Liver (tissue), 9 donors: ENCODE data around the gene SLC6A8. TPM values are rescaled to one million over a fixed set of nuclear protein-coding genes. Genes with fewer than 3 reads are reported as not detected.
"Not testable (repeated sequence)": the region's sequence is repeated elsewhere in the genome, so short reads cannot be mapped to it uniquely, and the experiment has no call there.

Experiments used
- DNase-seq: peaks from one replicate; pipeline ENCODE4 v3.0.0-alpha.2; 2017; ENCODE audit warnings: low spot score
- H3K27ac ChIP-seq, 2 donors: one replicate each; pipeline ENCODE4 v1.7.0; 2013; ENCODE audit warnings: inconsistent platforms in 2 of 2, low read length in 2 of 2, control low read depth in 1 of 2, low read depth in 1 of 2, mild to moderate bottlenecking in 1 of 2
- H3K27me3 ChIP-seq, 4 donors: one replicate each; pipeline versions ENCODE4 v1.6.1 to v1.7.0; 2013; ENCODE audit warnings: low read length in 3 of 4, inconsistent platforms in 1 of 4, mild to moderate bottlenecking in 1 of 4, moderate library complexity in 1 of 4; ENCODE audit not compliant: control insufficient read depth in 4 of 4, insufficient read depth in 4 of 4
- H3K36me3 ChIP-seq, 4 donors: one replicate each; pipeline versions ENCODE4 v1.6.1 to v1.7.0; 2013; ENCODE audit warnings: low read length in 3 of 4, mild to moderate bottlenecking in 3 of 4, low read depth in 1 of 4, moderate library complexity in 1 of 4; ENCODE audit not compliant: control insufficient read depth in 4 of 4, insufficient read depth in 3 of 4
- H3K4me1 ChIP-seq, 4 donors: one replicate each; pipeline versions ENCODE4 v1.6.1 to v1.7.0; 2013; ENCODE audit warnings: low read length in 3 of 4, mild to moderate bottlenecking in 3 of 4, moderate library complexity in 1 of 4; ENCODE audit not compliant: control insufficient read depth in 4 of 4, insufficient read depth in 4 of 4
- H3K4me3 ChIP-seq, 3 donors: one replicate each; pipeline versions ENCODE4 v1.6.1 to v1.7.0; 2013; ENCODE audit warnings: low read length in 3 of 3, control low read depth in 1 of 3, low read depth in 1 of 3, mild to moderate bottlenecking in 1 of 3
- H3K9ac ChIP-seq, 2 donors: one replicate each; pipeline ENCODE4 v1.7.0; 2013; ENCODE audit warnings: low read length in 2 of 2, mild to moderate bottlenecking in 2 of 2, moderate library complexity in 2 of 2, control low read depth in 1 of 2, low read depth in 1 of 2
- H3K9me3 ChIP-seq, 4 donors: one replicate each; pipeline versions ENCODE4 v1.6.1 to v1.7.0; 2013; ENCODE audit warnings: low read length in 3 of 4; ENCODE audit not compliant: control insufficient read depth in 4 of 4
- EGR1 ChIP-seq, 2 donors: IDR thresholded peaks; 2 replicates each; pipeline ENCODE4 v1.6.1; 2016 to 2018; ENCODE audit warnings: antibody characterized with exemption in 2 of 2, low read depth in 2 of 2
- FOXA1 ChIP-seq: IDR thresholded peaks from 2 replicates; pipeline ENCODE4 v1.6.1; 2016; ENCODE audit warnings: antibody characterized with exemption
- FOXA2 ChIP-seq: IDR thresholded peaks from 2 replicates; pipeline ENCODE4 v1.6.1; 2016; ENCODE audit warnings: antibody characterized with exemption
- GABPA ChIP-seq, 2 donors: IDR thresholded peaks in 1 of 2; conservative IDR thresholded peaks in 1 of 2; 2 replicates each; pipeline ENCODE4 v1.6.1; 2016; ENCODE audit warnings: antibody characterized with exemption in 2 of 2, mild to moderate bottlenecking in 1 of 2, moderate library complexity in 1 of 2
- HNF4A ChIP-seq, 2 donors: conservative IDR thresholded peaks; 2 replicates each; pipeline ENCODE4 v1.6.1; 2016; ENCODE audit warnings: antibody characterized with exemption in 2 of 2, mild to moderate bottlenecking in 2 of 2
- HNF4G ChIP-seq: IDR thresholded peaks from 2 replicates; pipeline ENCODE4 v1.6.1; 2016; ENCODE audit warnings: antibody characterized with exemption
- JUND ChIP-seq, 2 donors: IDR thresholded peaks; 2 replicates each; pipeline ENCODE4 v1.6.1; 2016; ENCODE audit warnings: antibody characterized with exemption in 2 of 2
- NR2F2 ChIP-seq: IDR thresholded peaks from 2 replicates; pipeline ENCODE4 v1.6.1; 2016; ENCODE audit warnings: antibody characterized with exemption
- RAD21 ChIP-seq, 2 donors: IDR thresholded peaks; 2 replicates each; pipeline ENCODE4 v1.6.1; 2016; ENCODE audit warnings: antibody characterized with exemption in 2 of 2, mild to moderate bottlenecking in 2 of 2
- RXRA ChIP-seq, 2 donors: IDR thresholded peaks; 2 replicates each; pipeline ENCODE4 v1.6.1; 2017 to 2018; ENCODE audit warnings: antibody characterized with exemption in 2 of 2, mild to moderate bottlenecking in 1 of 2
- SP1 ChIP-seq: IDR thresholded peaks from 2 replicates; pipeline ENCODE4 v1.6.1; 2018; ENCODE audit warnings: antibody characterized with exemption, mild to moderate bottlenecking
- TAF1 ChIP-seq: conservative IDR thresholded peaks from 2 replicates; pipeline ENCODE4 v1.6.1; 2016; ENCODE audit warnings: antibody characterized with exemption, mild to moderate bottlenecking
- YY1 ChIP-seq: IDR thresholded peaks from 2 replicates; pipeline ENCODE4 v1.6.1; 2016; ENCODE audit warnings: antibody characterized with exemption, mild to moderate bottlenecking
- WGBS: extraction: QIAGEN DNeasy Blood & Tissue Kit; methylation state at CpG from one replicate; pipeline ENCODE4 v1.1.7; 2013; 5-methylcytosine and 5-hydroxymethylcytosine counted together
- polyA plus RNA-seq, 2 donors: library from polyadenylated mRNA; stranded (reverse) in 1 of 2; unstranded in 1 of 2; fragments of 200-250 nt in 1 of 2; fragments of >200 nt in 1 of 2; fragmentation: Nextera tagmentation in 1 of 2; extraction: Ambion mirVana in 1 of 2; gene quantifications; one replicate each; pipeline versions ENCODE4 v1.2.1 to v1.2.3, GENCODE V29; 2013 to 2015
- total RNA-seq, 2 donors: library from RNA; depleted of rRNA; stranded (reverse); fragments of >200 nt; gene quantifications; one replicate each; pipeline ENCODE4 v1.2.3, GENCODE V29; 2014
- TF ChIP-seq, protein P1 (sequence below): IDR thresholded peaks from 2 replicates; pipeline ENCODE4 v1.6.1; 2016; ENCODE audit warnings: antibody characterized with exemption
- TF ChIP-seq, protein P2 (sequence below): IDR thresholded peaks from 2 replicates; pipeline ENCODE4 v1.6.1; 2016; ENCODE audit warnings: antibody characterized with exemption
- TF ChIP-seq, protein P3 (sequence below): IDR thresholded peaks from 2 replicates; pipeline ENCODE4 v1.6.1; 2016; ENCODE audit warnings: antibody characterized with exemption, mild to moderate bottlenecking
- TF ChIP-seq, protein P4 (sequence below): IDR thresholded peaks from 2 replicates; pipeline ENCODE4 v1.6.1; 2016; ENCODE audit warnings: antibody characterized with exemption
- TF ChIP-seq, protein P5 (sequence below): fragments of 150-350 bp; IDR thresholded peaks from 2 replicates; pipeline ENCODE4 v1.5.1; 2017; ENCODE audit warnings: improper control_type of control experiment, low read depth, low read length; ENCODE audit not compliant: missing input control
- donor health status: healthy.
- donor health status: healthy.
- donor health status: healthy.
- donor health status: healthy.
- donor health status: healthy.

Gene SLC6A8
- total and polyA plus RNA-seq, 4 donors, result 0.25 to 44.4 (median 1.4) TPM

DNA sequence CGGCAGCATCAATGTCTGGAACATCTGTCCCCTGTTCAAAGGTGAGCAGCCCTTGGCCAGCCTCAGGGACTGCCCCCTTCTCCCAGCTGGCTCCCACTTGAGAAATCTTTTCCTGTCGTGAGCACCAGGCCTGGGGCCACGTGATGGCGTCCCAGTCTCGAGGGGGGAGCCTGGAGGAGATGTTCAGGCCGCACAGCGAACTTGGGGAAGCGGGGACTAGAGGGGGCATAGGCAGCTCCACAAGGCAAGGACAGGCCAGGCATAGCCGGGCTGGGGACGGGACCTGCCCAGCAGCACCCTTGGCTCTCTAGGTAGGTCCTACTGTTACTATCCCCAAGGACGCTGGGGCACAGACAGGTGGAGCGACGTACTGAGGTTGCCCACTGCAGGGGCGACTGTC, 2.7 kb downstream of the SLC6A8 start:
- H3K9ac ChIP-seq, result no peak overlapping the region
- H3K4me1 ChIP-seq, result peaks cover 0 to 2% (median 0%) of the 10 kb centered on the region in 4 donors
- 80% methylated on average over 14 of the region's 14 CpGs for WGBS
- H3K4me3 ChIP-seq, result no peak overlapping the region
- H3K27ac ChIP-seq, result no peak overlapping the region
- DNase-seq, result no peak
- TF ChIP-seq, protein P1, sequence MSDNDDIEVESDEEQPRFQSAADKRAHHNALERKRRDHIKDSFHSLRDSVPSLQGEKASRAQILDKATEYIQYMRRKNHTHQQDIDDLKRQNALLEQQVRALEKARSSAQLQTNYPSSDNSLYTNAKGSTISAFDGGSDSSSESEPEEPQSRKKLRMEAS, result no peak
- TF ChIP-seq, protein P2, sequence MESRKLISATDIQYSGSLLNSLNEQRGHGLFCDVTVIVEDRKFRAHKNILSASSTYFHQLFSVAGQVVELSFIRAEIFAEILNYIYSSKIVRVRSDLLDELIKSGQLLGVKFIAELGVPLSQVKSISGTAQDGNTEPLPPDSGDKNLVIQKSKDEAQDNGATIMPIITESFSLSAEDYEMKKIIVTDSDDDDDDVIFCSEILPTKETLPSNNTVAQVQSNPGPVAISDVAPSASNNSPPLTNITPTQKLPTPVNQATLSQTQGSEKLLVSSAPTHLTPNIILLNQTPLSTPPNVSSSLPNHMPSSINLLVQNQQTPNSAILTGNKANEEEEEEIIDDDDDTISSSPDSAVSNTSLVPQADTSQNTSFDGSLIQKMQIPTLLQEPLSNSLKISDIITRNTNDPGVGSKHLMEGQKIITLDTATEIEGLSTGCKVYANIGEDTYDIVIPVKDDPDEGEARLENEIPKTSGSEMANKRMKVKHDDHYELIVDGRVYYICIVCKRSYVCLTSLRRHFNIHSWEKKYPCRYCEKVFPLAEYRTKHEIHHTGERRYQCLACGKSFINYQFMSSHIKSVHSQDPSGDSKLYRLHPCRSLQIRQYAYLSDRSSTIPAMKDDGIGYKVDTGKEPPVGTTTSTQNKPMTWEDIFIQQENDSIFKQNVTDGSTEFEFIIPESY, result no peak
- TF ChIP-seq YY1 (no peak), FOXA1 (no peak), JUND (IDR thresholded peaks at IDR 0.05) (no peak), SP1 (no peak), NR2F2 (no peak), GABPA (IDR thresholded peaks at IDR 0.05 in 1 of 2, conservative IDR thresholded peaks at IDR 0.05 in 1 of 2) (no peak), HNF4A (conservative IDR thresholded peaks at IDR 0.05) (no peak), EGR1 (IDR thresholded peaks at IDR 0.05; ENCODE audit: low read depth in 2 of 2) (no peak), FOXA2 (no peak), HNF4G (no peak), RXRA (IDR thresholded peaks at IDR 0.05) (no peak), TAF1 (no peak), RAD21 (IDR thresholded peaks at IDR 0.05) (no peak)
- TF ChIP-seq, protein P3, sequence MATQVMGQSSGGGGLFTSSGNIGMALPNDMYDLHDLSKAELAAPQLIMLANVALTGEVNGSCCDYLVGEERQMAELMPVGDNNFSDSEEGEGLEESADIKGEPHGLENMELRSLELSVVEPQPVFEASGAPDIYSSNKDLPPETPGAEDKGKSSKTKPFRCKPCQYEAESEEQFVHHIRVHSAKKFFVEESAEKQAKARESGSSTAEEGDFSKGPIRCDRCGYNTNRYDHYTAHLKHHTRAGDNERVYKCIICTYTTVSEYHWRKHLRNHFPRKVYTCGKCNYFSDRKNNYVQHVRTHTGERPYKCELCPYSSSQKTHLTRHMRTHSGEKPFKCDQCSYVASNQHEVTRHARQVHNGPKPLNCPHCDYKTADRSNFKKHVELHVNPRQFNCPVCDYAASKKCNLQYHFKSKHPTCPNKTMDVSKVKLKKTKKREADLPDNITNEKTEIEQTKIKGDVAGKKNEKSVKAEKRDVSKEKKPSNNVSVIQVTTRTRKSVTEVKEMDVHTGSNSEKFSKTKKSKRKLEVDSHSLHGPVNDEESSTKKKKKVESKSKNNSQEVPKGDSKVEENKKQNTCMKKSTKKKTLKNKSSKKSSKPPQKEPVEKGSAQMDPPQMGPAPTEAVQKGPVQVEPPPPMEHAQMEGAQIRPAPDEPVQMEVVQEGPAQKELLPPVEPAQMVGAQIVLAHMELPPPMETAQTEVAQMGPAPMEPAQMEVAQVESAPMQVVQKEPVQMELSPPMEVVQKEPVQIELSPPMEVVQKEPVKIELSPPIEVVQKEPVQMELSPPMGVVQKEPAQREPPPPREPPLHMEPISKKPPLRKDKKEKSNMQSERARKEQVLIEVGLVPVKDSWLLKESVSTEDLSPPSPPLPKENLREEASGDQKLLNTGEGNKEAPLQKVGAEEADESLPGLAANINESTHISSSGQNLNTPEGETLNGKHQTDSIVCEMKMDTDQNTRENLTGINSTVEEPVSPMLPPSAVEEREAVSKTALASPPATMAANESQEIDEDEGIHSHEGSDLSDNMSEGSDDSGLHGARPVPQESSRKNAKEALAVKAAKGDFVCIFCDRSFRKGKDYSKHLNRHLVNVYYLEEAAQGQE, result no peak
- TF ChIP-seq, protein P4, sequence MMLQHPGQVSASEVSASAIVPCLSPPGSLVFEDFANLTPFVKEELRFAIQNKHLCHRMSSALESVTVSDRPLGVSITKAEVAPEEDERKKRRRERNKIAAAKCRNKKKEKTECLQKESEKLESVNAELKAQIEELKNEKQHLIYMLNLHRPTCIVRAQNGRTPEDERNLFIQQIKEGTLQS, result no peak
- TF ChIP-seq, protein P5, sequence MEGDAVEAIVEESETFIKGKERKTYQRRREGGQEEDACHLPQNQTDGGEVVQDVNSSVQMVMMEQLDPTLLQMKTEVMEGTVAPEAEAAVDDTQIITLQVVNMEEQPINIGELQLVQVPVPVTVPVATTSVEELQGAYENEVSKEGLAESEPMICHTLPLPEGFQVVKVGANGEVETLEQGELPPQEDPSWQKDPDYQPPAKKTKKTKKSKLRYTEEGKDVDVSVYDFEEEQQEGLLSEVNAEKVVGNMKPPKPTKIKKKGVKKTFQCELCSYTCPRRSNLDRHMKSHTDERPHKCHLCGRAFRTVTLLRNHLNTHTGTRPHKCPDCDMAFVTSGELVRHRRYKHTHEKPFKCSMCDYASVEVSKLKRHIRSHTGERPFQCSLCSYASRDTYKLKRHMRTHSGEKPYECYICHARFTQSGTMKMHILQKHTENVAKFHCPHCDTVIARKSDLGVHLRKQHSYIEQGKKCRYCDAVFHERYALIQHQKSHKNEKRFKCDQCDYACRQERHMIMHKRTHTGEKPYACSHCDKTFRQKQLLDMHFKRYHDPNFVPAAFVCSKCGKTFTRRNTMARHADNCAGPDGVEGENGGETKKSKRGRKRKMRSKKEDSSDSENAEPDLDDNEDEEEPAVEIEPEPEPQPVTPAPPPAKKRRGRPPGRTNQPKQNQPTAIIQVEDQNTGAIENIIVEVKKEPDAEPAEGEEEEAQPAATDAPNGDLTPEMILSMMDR, result no peak
- peaks cover 0 to 4% (median 0%) of the 10 kb centered on the region in 4 donors for H3K27me3 ChIP-seq
- no peaks in the 10 kb centered on the region for H3K36me3 ChIP-seq
- no peaks in the 10 kb centered on the region for H3K9me3 ChIP-seq

DNA sequence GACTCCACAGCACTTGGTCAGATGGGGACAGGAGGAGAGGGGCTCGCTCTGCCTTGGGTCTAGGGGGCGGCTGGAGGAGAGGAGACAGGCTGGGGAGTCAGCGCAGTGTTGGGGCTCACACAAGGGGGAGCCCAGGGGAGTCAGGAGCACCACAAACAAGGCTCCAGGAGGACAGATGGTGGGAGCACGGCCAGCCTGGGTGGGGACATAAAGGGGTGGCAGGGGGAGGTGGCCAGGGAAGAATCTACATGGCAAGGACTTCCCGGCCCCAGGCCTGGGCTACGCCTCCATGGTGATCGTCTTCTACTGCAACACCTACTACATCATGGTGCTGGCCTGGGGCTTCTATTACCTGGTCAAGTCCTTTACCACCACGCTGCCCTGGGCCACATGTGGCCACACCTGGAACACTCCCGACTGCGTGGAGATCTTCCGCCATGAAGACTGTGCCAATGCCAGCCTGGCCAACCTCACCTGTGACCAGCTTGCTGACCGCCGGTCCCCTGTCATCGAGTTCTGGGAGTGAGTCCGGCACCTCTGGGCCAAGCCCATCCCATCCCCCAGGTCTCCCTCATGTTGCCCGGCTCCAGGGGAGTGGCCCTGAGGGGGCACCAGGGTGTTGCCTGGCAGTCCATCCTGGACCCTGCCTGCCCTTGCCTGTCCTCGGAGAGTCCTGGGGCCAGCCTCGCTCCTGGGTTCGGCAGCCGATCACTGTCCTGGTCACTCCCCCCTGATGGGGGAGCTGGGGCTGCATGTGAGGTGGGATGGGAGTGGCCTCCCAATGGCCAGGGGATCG, 3.5 kb downstream of the SLC6A8 start:
- H3K4me1 ChIP-seq, H3K27me3 ChIP-seq, H3K36me3 ChIP-seq, H3K9me3 ChIP-seq, DNase-seq, H3K9ac ChIP-seq, H3K27ac ChIP-seq, H3K4me3 ChIP-seq: not testable (repeated sequence)
- 88% methylated on average over 21 of the region's 21 CpGs for WGBS
